Measurements from ENCODE around the gene ELP4.

GRCh38 chr11:31828217-31828616 lies 318.6 kb downstream of the ELP4 start:
- TF ChIP-seq CTCF (conservative IDR thresholded peaks at IDR 0.05) (no peak), ZFX (IDR thresholded peaks at IDR 0.05) (no peak)
